ENCODE measurements around the gene WAS.
"Not testable (repeated sequence)": the region's sequence is repeated elsewhere in the genome, so short reads cannot be mapped to it uniquely, and the experiment has no call there.

WAS gene

DNA sequence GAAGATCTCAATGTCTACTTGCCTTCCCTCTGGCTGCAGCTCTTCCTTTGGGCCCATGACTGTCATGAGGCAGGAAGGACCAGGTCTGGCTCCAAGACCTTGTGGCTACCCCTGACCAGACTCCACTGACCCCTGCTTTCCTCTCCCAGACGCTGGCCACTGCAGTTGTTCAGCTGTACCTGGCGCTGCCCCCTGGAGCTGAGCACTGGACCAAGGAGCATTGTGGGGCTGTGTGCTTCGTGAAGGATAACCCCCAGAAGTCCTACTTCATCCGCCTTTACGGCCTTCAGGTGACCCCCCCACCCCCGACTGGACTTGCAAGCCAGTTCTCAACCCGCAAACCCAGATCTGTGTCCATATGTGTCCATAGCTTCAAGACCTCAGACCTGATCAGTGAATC lies 535 bp downstream of the WAS start:
- in situ Hi-C loops (cut with MboI; ENCODE audit: low sequenced_read_pairs) = no loop called here

DNA sequence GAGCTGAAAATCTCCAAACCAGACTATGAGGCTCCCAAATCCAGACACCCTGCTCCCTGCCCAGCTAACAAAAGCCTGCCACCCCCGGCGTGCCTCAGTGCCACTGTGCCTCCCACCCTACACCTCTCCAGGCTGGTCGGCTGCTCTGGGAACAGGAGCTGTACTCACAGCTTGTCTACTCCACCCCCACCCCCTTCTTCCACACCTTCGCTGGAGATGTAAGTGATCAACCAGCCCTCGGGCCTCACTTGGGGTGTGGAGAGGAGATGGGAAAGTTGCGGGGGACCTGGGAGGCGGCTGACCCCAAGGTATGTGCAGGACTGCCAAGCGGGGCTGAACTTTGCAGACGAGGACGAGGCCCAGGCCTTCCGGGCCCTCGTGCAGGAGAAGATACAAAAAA lies 1.8 kb downstream of the WAS start:
- in situ Hi-C loops (cut with MboI; ENCODE audit: low sequenced_read_pairs) = no loop called here

DNA sequence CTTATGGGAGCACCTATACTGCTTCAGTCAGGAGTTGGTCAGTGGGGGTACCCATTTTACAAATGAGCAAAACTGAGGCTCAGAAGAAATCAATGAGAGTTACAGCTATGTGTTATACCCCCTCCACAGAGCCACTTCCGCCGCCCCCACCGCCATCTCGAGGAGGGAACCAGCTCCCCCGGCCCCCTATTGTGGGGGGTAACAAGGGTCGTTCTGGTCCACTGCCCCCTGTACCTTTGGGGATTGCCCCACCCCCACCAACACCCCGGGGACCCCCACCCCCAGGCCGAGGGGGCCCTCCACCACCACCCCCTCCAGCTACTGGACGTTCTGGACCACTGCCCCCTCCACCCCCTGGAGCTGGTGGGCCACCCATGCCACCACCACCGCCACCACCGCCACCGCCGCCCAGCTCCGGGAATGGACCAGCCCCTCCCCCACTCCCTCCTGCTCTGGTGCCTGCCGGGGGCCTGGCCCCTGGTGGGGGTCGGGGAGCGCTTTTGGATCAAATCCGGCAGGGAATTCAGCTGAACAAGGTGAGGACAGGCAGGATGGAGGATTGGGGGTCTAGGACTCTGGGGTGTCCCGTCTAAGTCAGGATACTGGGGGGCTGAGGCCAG lies 5.0 kb downstream of the WAS start:
- in situ Hi-C loops (cut with MboI; ENCODE audit: low sequenced_read_pairs) = no loop called here

DNA sequence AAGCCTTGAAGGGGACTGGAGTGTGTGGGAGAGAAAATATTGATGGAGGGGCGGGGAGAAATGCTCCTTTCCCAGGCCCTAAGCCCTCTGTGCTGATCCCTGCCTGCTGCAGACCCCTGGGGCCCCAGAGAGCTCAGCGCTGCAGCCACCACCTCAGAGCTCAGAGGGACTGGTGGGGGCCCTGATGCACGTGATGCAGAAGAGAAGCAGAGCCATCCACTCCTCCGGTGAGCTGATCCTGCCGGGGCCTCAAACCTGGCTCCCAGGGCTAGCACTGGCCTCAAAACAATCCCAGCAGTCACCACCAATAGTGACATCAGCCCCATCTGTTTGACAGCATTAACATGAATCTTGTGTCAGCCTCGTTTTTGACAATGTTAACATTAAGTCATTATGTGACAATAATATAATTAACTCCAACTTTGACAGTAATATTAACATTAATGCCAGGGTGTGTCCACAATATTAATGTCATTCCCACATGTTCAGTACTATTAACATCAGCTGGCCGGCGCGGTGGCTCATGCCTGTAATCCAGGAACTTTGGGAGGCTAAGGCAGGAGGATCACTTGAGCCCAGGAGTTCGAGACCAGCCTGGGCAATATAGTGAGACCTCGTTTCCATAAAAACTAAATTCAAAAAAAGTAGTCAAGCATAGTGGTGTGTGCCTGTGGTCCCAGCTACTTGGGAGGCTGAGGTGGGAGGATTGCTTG lies 5.8 kb downstream of the WAS start:
- in situ Hi-C loops (cut with MboI; ENCODE audit: low sequenced_read_pairs) = no loop called here

DNA sequence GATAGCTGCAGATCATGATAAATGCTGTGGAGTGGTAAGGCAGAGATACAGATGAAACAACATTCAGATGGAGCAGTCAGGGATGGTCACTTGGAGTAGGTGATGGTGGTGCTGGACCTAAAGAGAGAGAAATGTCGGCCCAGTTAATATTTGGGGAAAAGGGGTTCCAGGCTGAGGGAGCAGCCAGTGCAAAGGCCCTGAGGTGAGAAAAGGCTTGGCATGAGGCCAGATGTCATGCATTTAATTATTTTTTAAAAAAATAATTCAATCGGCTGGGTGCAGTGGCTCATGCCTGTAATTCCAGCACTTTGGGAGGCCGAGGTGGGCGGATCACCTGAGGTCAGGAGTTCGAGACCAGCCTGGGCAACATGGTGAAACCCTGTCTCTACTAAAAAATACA lies 8.1 kb downstream of the WAS start:
- in situ Hi-C loops (cut with MboI; ENCODE audit: low sequenced_read_pairs) = not testable (repeated sequence)

DNA sequence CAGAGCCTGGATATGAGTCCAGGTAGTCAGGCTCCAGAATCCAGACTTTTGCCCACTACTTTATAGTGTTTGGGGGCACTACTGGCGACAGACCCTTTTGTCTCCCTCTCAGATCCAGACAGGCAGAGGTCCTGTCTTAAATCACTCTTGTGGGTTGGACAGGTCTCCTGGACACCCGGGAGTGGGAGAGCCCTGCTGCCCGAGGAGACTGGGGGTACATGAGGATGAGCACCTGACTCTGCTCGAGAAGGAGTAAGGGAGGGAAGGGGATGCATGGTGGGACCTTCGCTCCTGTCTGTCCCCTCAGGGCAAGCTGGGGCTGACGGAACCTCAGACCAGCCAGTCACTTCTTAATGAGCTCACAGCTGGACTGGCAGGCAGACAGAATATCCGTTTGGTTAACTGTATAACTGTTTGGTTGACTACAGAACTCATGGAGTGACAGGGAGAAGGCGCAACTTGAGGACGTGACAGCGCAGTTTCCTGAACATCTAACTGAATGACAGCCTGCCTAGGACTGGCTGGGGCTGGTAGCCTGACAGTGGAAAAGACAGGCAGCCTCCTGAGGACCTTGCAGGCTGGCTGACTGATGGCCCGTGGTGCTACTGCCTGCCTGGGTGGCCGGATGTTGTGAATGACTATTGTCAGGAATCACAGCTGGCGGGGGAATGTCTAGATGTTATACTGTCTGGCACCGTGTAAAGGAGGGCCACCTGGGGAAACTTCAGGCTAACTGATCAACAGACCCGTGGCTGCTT lies 11.4 kb downstream of the WAS start:
- in situ Hi-C loops (cut with MboI; ENCODE audit: low sequenced_read_pairs) = no loop called here

DNA sequence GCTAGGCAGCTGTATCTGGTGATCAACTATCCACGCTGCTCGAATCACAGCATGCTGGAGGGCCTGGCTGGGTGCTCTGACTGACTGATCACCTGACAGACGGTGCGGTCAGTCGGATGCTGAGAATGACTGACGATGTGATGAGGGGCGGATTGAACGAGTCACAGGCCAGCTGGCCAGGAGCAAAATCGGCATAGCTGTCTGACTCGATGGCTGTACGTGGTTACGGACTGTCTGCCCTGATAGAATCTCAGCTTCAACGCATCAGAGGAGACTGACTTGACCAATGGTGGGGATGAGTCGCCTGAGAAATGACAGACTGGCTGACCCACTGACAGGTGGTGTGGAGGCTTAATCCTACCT lies 11.9 kb downstream of the WAS start:
- in situ Hi-C loops (cut with MboI; ENCODE audit: low sequenced_read_pairs) = no loop called here

DNA sequence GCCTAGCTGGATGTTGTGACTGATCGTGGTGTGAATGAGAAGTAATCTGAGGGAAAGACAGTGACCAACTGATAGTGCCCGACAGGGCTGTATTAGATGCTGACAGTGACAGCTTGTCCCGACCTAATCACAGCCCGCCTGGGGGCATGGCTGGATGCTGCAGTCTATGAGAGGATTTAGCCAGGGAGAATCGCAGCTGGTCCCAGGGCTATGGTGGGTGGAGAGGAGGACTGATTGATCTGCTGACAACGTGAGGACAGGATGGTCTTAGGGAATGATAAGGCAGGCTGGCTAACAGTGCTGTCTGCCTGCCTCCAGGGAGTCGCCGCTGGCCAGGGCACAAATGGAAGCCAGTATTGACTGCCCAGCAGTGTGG lies 12.3 kb downstream of the WAS start:
- in situ Hi-C loops (cut with MboI; ENCODE audit: low sequenced_read_pairs) = no loop called here

DNA sequence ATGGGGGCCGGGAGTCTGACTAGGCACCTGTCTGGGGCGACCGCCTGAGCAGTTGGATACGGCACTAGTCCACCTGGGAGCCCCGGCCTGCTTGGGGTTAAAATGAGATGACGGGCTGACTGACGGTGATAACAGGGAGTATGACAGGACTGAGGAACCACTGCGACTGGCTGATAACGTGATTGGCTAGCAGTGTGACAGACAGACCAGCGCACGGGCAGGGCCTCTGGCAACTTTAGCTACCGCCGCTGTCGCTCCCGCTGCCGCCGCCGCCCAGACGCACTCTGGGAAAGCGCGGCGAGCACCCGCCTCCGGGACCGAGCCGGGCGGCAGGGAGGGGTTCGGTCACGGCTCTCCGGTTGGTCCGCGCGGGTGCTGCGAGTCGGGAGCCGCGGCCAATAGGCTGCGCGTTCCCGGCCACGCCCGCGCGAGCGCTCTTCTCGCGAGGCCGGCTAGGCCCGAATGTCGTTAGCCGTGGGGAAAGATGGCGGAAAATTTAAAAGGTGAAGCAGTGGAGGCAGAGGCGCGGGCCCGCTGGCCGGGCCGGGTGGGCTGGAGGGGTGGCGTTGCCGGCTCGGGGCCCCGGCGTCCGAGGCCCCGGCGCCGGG lies 12.8 kb downstream of the WAS start, which contains the start of gene SUV39H1:
Gene SUV39H1 (plus strand): TSS at position 434 of the 608 bp plus-strand sequence. CDS start 51 bp downstream, at position 485.
- in situ Hi-C loops (cut with MboI; ENCODE audit: low sequenced_read_pairs) = no loop called here

DNA sequence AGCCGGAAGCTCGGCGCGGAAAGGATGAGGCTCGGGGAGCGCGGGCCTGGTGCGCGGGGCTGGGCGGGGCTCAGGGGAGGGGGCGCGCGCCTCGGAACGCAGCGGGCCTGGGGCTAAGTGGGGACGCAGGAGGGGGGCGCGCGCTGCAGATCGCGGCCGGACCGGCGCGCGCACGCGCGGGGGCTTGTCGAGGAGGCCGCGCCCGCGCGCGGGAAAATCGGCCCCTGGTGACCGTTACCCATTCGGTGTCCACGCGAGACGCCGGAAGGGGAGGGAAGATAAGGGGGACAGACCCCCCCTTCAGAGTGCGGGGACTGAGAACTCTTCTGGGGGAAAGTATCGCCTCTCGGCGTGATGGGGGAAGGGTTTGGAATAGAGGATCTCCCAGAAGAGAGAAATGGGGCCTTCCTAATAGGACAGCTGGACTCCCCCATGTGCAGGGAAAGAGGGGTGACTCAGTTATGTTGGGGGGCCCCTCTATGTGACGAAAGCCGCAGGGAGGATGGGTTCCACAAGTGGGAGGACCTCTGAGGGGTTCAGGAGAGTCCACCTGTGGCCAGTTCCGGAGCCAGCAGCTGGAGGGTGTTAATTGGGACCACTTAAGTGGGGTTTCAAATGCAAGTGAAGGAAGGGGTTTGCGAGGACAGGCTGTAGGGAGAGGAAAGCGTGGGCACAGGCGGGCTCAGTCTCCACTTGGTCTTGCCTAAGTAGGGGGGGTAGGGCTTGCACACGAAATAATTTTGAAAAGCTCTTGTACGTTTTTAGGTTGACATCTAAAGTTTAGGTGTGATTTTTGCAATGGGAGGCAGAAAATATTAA lies 13.5 kb downstream of the WAS start:
- in situ Hi-C loops (cut with MboI; ENCODE audit: low sequenced_read_pairs) = no loop called here

DNA sequence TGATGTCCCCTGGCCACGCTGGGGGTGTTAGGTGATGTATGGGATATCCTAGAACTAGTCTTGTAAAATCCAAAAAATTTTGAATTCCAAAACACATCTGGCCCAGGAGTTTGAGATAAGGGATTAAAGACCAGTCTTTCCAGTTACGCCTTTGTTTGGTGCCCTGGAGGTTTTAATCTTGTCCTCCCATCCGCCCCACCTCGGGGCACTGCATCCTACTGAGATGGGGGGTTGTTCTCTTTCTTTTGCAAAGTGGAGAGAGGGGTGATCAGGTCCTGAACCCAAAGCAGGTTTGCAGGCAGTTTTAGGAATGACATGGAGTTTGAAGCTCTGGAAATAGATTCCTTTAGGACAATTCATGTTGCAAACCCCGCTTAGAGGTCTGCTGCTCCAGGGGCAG lies 14.7 kb downstream of the WAS start:
- in situ Hi-C loops (cut with MboI; ENCODE audit: low sequenced_read_pairs) = no loop called here

DNA sequence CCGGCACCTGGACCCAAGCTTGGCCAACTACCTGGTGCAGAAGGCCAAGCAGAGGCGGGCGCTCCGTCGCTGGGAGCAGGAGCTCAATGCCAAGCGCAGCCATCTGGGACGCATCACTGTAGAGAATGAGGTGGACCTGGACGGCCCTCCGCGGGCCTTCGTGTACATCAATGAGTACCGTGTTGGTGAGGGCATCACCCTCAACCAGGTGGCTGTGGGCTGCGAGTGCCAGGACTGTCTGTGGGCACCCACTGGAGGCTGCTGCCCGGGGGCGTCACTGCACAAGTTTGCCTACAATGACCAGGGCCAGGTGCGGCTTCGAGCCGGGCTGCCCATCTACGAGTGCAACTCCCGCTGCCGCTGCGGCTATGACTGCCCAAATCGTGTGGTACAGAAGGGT lies 16.6 kb downstream of the WAS start:
- in situ Hi-C loops (cut with MboI; ENCODE audit: low sequenced_read_pairs) = no loop called here

DNA sequence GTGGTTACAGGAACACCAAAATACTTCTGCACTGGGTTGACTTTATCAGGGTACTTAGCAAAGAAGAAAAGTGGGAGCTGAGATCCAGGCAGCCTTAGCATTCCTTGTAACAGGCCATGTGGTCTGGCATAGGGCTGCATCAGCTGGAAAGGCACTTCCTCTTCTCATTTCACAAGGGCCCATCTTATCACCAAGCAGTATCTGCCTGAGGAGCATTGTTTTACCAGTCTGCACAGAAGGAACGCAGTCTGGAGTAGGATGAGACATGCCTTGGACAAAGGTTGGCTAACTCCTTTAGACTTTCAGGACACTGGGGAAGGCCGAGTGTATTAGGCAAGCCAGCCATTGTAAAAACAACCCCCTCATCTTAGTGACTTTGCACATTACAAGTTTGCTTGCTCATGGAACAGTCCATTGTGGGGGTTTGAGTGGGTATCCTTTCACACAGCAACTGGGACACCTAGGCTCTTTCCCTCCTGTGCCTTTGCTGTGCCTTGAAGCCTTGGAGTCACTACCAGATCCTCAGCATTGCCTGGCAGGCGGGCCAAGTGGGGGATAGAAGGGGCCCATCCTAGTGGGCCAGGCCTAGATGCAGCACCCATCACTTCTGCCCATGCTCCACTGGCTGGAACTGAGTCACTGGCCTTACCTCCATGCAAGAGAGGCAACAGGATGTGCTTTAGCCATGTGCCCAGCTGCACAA lies 17.5 kb downstream of the WAS start:
- in situ Hi-C loops (cut with MboI; ENCODE audit: low sequenced_read_pairs) = no loop called here

DNA sequence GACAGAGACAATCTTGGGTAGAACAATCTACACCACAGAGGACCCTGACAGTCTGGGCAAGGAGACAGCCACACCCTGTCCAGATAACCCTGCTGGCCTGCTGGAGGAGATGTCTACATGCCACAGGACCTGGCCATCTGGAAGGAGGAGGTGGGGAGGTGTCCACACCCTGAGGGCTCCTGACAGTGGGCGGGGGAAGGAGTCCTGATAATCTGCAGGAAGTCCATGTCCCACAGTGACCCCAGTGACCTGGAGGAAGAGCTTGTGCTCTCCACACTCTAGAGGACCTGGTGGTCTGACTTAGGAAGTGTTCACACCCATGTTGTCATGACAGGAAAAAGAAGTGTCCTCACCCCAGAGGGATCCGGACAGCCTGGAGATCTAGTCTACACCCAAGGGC lies 18.4 kb downstream of the WAS start:
- in situ Hi-C loops (cut with MboI; ENCODE audit: low sequenced_read_pairs) = no loop called here

DNA sequence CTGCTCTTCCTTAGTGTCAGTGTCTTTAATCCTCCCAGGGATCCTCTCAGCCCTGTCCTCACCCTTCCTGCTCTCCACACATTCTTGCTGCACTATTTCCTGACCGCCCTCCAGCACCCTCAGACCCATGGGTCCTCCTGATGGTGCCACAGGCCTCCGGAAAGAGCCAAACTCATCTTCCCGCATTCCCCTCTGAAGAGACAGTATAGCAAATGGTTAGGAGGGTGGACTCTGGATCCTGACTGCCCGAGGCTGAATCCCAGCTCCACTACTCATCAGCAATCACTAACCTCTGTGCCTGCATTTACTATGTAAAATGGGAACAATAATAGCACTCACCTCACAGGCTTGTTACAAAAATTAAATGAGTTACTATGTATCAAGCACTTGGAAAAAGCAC lies 19.1 kb downstream of the WAS start:
- in situ Hi-C loops (cut with MboI; ENCODE audit: low sequenced_read_pairs) = no loop called here

DNA sequence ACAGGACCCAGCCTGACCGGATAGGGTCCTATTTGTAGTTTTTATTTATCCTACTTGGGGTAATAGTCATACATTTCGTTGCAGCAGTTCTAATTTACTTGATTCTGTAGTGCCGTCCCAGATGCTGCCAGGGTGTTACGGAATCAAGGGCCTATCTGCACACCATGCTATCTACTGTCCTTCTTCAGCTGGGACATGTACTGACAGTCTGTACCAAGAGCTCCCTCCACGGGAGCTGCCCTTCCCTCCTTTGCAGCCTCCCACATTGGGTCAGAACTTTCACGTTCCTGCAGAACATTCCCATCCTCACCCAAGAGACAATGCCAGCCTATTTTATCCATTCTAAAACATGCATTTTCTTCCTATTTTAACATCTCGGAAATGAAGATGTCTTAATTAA lies 19.6 kb downstream of the WAS start:
- in situ Hi-C loops (cut with MboI; ENCODE audit: low sequenced_read_pairs) = no loop called here

DNA sequence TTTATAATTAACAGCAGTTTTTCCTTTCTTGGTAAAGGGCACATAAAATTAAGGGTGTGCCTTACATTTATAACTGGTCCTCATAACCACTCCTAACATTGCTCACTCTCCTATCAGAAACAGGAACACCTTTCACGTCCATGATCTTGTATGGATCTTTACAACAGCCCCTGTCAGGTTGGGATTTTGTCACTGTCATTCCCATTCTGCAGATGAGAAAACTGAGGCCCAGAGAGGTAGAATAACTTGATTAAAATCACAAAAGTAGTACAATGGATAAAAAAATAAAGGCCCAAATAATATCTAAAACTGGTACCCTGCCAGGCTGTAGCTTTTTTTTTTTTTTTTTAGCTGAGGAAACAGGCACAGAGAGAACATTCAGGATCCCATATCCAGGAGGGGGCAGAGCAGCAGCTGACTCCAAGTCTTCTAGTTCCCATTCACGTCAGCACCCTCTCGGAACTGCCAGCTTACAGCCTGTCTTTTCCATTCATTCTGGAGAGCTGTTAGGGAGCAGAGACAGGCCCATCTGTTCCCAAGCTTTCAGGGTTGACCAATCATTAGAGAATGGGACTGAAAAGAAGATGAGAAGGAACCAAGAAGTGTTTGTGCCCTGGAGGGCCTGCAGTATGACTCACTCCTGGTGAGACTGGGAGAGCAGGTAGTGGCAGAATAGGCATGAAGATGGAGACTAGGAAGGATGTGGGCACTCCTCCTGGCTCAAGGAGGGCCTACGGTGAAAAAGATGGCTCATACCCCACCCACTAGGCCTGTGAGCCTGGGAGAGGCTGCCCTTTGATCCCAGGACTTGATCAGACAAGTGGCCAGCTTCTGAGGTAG lies 20.3 kb downstream of the WAS start:
- in situ Hi-C loops (cut with MboI; ENCODE audit: low sequenced_read_pairs) = no loop called here

DNA sequence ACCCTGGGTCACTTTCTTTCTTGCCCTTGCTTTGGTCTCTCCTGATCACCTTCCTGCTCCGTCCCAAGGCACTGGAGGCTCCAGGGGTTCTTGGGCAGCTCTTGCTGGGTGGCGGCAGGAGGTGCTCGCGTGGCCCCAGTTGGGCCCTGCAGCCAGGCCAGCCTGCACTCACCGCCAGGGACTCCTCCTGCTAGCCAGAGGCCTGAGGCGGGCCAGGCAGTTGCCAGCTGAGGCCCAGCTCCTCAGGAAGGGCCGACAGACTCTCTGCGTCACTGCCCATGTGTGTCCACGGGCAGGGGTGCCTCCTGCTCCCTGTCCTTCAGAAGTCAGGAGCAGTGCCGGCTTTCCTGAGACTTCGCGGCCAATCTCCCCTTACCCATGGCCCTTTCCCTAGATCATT lies 22.3 kb downstream of the WAS start:
- in situ Hi-C loops (cut with MboI; ENCODE audit: low sequenced_read_pairs) = no loop called here

DNA sequence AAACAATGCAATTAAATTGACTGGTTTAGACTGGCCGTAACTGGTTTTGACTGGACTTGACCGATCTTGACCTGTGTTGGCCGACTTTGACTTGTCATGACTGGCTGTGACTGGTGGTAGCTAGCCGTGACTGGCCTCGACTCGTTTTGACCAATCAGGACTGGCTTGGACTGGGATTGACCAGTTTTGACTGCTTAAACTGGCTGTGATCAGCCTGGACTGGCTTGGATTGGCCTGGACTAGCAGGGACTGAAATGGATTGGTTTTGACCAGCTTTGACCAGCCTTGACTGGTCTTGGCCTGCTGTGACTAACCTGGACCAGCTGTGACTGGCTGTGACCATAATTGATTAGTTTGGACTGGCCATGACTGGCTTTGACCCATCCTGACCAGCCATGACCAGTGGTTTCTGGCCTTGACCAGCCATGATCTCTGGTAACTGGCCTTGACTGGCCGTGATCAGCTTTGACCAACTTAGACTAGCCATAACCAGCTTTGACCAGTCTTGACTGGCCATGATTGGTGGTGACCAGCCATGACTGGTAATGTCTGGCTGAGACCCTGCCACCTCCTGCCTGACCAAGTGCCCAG lies 26.0 kb downstream of the WAS start:
- in situ Hi-C loops (cut with MboI; ENCODE audit: low sequenced_read_pairs) = no loop called here
